GM12875 (cell line): ENCODE results near the gene TAF1C.

ENCODE experiments used
- H3K4me3 ChIP-seq: one replicate; pipeline ENCODE4 v1.5.1; 2011; ENCODE audit warnings: low read depth, low read length, control low read depth
- TF ChIP-seq, protein P1 (sequence below): IDR thresholded peaks from 2 replicates; pipeline ENCODE4 v1.5.1; 2011; ENCODE audit warnings: low read depth, mild to moderate bottlenecking, control low read depth, inconsistent platforms, low read length, moderate library complexity, borderline replicate concordance; ENCODE audit not compliant: insufficient read depth

Gene TAF1C

DNA sequence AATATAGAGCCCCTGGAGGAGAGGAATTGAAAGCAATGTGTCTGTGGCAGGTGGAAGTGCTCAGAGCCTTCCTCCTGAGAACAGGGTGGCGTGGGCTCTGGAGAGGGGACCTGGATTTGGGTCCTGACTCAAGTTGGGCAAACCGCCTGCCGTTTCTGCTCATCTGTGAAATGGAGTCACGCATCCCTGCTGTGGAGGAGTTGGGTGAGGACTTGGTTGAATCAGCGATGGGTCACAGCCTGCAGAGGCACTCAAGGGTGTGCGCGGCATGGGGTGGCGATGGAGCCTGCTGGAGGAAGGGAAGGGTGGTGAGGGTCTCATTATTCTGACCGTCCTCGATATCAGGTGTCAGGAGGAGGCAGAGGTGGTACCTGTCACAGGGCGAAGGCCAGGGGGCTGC is 7.2 kb upstream of the TAF1C start:
- TF ChIP-seq, protein P1, sequence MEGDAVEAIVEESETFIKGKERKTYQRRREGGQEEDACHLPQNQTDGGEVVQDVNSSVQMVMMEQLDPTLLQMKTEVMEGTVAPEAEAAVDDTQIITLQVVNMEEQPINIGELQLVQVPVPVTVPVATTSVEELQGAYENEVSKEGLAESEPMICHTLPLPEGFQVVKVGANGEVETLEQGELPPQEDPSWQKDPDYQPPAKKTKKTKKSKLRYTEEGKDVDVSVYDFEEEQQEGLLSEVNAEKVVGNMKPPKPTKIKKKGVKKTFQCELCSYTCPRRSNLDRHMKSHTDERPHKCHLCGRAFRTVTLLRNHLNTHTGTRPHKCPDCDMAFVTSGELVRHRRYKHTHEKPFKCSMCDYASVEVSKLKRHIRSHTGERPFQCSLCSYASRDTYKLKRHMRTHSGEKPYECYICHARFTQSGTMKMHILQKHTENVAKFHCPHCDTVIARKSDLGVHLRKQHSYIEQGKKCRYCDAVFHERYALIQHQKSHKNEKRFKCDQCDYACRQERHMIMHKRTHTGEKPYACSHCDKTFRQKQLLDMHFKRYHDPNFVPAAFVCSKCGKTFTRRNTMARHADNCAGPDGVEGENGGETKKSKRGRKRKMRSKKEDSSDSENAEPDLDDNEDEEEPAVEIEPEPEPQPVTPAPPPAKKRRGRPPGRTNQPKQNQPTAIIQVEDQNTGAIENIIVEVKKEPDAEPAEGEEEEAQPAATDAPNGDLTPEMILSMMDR: no peak
- no peak overlapping the region for H3K4me3 ChIP-seq

- TF ChIP-seq, protein P1: no peak
- no peak overlapping the region for H3K4me3 ChIP-seq
Observed at GRCh38 chr16:84193480-84193879, 6.6 kb upstream of the TAF1C start.

- H3K4me3 ChIP-seq: no peak overlapping the region
- TF ChIP-seq, protein P1: no peak
Observed at GRCh38 chr16:84191466-84191865, 4.6 kb upstream of the TAF1C start.

DNA sequence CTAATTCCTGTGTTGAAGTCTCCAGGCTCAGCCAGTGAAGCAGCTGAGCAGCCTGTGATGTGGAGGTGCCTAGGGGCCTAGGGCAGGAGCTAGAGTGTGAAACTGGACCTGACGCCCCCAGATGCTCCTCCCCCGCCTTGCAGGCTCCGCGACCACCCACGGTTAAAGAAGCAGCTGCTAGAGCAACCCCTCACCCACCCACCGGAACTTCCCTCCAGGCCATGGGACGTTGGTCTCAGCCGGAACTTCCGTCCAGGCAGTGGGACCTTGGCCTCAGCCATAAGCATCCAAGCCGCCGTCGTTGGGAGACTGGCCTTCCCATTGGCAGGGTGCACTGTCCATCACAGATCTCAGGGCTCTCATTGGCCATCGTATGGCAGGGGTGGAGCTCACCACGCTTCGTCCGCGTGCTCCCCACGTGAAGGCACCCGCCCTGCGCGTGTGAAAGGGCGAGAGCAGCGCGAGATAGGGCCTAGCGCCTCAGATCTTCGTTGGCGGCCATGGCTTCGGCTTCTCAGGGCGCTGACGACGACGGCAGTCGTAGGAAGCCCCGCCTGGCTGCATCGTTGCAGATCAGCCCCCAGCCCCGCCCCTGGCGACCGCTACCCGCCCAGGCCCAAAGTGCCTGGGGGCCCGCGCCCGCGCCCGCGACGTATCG is 4.0 kb upstream of the TAF1C start, which contains the start of gene ADAD2:
Gene ADAD2, plus strand, starts transcription at position 427 of the 658 bp plus-strand sequence. Its CDS starts 74 bp downstream, at position 501.
- no peak within 1 kb of the TSS for H3K4me3 ChIP-seq
- TF ChIP-seq, protein P1: no peak

- TF ChIP-seq, protein P1: no peak
- no peak overlapping the region for H3K4me3 ChIP-seq
Observed at GRCh38 chr16:84184775-84185174, 2.1 kb downstream of the TAF1C start.

DNA sequence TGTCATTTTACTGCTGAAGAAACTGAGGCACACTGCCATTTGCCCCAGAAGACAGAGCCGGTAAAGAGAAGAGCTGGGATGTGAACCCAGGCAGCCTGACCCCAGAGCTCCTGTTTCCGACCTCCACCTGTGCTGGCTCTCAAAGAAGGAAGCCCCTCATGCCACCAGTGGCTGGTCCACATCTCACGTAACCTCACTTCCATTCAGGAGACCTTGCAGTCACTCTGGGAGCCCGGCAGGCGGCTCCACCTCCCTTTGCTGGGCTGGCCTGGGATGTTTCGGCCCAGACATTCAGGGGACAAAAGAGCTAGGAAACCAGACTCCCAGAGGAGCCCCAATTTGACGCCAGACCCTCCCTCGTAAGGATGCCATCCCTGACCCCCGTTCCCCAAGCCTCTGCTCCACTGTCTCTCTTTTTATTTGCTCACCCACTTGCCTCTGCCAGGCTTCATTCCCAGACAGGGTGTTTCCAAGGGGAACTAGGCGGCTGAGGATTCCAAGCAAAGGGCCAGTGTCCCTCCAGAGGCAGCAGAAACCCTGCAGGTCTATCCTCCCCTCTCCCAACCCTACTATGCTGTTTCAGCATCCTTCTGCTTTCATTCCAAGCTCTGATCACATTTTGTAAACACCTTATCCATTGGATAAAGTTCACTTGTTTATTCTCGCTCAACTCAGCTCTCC is 2.8 kb downstream of the TAF1C start:
- H3K4me3 ChIP-seq: no peak overlapping the region
- TF ChIP-seq, protein P1: no peak

- TF ChIP-seq, protein P1: no peak
- no peak overlapping the region for H3K4me3 ChIP-seq
Observed at GRCh38 chr16:84183572-84183875, 3.3 kb downstream of the TAF1C start.
